DMS153 treated with DMSO at 0.1 percent for 48 hours (cell line): ENCODE data around the gene RNF126.
A peak's percentile ranks its signal among the peaks of the same experiment; 100 is the strongest.
"Not testable (repeated sequence)": the region's sequence is repeated elsewhere in the genome, so short reads cannot be mapped to it uniquely, and the experiment has no call there.

Experiments
- DNase-seq: peaks from one replicate; lab custom pipeline; 2025; ENCODE audit not compliant: unreplicated experiment; lab: John Stamatoyannopoulos, UW

The RNF126 gene

DNA sequence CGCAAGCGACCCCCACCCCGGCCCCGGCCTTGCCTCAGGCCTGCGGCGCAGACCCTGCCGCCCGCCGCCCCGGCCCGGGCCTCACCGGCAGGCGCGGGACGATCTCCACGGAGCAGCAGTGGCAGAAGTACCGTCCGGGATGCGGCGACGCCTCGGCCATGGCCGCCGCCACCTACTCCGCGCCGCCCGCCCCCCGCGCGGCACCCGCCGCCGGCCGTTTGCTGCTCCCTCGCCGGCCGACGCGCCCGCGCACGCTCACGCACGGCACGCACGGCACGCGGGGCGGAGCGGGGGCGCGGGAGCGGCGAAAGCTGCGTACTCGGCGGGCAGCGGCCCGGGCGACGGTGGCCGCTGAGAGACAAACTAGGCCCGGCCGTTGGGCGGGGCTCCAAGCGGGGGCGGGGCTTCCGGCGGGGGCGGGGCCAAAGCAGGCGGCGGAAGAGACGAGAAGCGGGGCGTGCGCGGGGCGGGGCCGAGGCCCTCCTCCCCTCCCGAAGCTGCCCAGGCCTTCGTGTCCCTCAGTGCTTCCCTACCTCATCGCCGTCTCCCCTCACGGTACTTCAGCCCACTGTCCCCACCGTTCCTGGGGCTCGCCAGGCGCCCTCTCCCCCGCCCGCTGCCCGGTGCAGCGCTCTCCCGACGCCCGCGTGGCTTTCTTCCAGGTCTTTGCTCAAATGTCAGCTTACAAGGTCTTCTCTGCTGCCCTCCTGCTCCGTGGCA, at the start of gene RNF126:
RNF126 (minus strand) TSS at position 253 of the 720 bp plus-strand sequence; CDS start at position 160, 93 bp downstream.
- peak; percentile 29 for DNase-seq

DNA sequence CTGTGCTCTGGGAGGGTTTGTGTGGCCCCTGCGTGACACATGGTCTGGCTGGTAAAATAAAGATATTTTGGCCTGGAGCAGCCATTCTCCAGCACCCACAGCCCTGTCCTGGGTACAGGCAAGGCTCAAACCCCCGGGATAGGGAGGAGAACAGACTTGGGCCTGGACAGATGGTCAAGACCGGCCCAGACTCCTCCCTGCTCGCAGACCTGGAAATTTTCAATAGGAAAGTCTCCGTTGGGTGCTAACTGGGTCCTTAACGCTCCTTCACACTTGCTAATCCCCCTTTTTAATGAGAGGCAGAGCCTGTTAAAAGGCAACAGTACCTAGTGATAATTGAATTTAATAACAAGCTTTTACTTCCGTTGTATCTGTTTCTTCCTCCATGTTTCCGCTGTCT, 48.2 kb upstream of the RNF126 start:
- no peak for DNase-seq

DNA sequence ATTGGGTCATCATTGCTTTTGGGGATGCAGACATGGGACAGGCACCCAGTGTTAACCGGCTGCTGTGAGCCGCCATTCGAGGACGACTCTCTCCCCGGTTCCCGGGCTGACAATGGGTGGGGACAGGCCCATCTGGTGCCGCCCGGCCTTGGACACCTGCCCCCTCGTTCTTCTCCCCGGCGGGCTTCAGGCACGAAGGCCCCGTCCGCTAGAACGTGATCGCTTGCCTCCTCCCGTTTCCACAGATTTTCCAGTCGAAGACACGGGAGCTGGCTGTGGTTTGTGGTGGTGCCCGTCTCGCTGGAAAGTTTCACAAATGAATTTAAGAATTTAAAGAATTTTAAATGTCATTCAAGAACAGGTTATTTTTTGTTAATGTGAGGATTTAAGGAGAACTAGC, 47.8 kb upstream of the RNF126 start:
- no peak for DNase-seq

DNA sequence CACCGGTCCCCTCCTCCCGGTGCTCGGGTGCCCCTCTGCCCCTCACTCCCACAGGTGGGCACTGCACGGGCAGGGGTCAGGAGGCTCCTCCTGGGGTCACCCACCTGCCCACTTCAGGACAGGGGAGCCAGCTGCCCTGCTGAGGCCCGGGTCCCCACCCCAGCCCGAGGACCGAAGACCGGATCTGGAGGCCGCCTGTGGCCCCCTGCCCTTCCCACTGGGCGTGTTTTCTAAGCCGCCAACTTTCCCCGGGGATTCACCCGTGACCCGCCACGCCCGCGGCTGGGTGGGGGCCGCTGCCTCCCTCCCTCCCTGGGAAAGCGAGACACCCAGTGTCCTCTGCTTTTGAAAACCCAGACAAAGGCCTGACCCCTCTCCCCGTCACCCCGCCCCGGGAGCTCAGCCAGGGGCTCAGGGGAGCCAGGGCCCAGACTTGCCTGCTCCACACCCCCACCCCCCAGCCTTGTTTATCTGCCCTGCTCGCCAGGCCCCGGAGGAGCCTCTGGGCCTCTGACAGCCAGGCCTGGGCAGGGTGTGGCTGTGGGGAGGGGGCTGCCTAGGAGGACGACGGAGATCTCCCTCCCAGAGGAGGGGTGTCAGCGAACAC, 47.1 kb upstream of the RNF126 start:
- DNase-seq, result no peak

DNA sequence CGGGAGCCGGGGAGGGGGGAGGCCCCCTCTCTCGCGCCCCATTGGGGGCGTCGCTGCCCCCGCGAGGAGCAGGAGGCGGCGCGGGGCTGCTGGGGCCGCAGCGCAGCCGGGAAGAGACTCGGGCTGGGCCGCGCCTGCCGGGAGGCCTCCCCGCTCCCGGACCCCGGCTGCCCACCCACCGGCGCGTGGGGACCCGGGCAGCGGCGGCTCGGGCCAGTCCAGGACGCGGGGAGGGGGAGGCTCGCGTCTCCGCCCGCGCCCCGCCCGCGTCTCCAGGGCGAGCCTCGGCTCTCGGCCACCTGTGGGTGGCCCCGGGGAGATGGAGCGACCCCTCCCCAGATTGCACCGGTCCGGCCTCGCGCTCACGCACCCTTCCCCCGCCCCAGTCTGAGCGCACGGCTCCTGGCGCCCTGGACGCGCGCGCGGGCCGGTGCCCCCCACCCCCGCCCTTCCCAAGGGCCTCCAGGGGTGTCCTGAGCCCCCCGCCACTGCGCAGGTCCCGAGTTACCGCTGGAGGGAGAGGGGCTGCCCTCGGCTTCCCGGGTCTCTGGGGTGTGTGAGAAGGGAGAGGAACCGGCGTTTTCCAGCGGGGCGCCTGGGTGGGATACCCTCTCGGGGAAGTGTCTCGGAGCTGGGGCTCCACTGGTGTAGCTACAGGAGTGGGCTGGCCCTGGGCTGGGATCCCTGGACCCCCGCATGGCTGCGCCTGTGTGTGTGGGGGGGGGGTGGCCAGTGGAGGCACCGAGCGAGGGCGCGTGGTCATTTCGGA, 46.4 kb upstream of the RNF126 start:
- DNase-seq, result no peak

DNA sequence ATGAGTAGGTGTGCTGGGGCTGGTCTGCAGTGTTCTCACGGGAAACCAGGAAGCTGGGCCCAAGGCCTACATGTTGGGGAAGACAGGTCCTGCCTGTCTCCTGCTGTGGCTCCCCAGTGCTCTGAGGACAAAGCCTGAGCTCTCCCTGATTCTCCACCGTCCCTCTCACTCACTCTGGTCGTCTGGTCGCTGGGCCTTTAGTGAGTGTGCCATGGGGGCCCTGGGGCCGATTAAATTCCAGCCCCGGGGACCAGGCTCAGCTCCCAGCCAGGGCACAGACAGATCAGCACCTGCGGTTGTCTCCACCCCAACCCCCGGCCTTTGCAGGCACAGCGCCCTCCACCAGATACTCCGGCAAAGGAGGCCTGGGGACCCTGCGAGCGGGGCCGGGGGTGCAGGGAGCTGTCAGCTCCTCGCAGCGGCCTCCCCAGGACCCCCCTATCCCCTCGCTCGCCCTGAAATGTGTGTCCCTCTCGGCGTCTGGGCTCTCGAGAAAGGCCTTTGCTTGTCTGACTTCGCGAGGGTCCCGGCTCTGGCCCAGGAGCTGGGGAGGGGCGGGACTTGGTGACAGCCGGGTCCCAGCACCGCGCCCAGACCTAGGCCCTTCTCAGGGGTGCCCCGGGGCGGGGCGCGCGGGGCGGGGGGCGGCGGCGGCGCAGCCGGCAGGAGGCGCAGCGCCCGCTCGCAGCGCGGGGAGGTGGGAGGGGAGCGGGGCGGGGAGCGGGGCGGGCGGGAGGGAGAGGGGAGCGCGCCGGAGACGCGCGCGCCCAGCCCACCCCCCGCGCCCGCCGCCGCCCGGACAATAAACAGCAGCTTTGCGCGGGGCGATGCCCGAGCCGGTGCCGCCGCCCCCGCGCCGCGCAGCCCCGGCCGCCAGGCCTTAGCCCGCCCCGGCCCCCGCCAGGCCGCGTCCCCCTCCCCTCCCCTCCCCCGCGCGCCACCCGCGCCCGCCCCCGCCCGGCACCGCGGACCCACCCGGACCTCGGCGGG, 45.4 kb upstream of the RNF126 start, which contains the start of gene PALM:
PALM (plus strand) TSS at position 782 of the 990 bp plus-strand sequence. CDS start 212 bp downstream, outside the sequence.
- no peak for DNase-seq

DNA sequence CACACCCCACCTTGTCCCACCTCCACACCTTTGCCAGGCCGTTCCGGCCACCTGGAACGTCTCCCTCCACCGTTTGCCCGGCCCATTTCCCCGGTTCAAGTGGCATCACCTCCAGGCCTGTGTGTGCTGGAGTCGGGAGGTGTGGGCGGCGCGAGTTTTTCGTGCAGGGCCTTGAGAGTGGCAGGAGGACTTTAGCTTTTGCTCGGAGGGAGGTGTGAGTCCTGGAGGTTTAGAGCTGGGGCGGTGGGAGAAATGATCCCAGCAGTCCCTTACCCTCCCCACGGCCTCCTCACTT, 41.4 kb upstream of the RNF126 start:
- no peak for DNase-seq

DNA sequence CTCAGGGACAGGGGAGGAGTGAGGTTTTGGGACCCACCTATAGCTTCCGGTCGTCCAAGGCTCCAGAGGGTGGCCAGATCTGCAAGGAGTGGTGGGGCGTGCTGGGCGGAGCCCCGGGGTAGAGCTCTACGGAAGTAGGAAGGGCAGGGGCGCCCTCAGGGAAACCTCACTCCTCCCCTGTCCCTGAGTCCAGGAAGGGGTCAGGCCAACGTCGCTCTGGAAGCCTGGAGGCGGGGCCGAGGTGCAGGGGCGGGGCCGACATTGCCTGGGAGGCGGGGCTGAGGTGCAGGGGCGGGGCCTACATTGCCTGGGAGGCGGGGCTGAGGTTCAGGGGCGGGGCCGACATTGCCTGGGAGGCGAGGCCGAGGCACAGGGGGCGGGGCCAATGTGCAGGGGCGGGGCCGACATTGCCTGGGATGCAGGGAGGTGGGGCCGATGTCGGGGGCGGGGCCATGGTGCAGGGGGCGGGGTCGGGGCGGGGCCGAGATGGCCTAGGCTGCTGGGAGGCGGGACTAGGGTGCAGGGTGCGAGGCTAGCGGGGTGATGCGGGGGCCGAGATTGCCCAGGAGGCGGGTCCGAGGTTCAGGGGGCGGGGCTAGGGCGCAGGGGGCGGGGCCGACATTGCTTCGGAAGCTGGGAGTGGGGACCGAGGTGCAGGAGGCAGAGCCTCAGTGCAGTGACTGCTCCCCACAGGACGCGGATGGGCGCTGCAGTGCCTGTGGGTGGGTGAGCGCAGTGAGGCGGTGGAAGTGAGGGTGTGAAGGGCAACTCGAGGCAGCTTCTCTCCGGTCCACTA, 40.8 kb upstream of the RNF126 start:
- no peak for DNase-seq

DNA sequence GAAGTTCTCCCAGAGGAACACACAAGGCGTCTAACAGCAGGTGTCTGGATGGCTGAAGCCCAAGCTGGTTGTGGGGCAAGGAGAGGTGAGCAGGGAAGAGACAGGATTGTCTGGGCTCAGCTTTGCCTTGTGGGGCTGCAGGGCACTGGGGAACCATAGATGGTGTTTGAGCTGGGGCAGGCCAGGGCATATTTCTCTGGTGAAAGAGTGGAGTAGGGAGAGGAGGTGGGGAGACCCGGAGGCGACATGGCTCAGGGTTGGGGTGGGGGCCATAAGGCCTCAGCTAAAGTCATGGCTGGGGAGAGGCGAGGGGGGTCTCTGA, 40.3 kb upstream of the RNF126 start:
- no peak for DNase-seq

DNA sequence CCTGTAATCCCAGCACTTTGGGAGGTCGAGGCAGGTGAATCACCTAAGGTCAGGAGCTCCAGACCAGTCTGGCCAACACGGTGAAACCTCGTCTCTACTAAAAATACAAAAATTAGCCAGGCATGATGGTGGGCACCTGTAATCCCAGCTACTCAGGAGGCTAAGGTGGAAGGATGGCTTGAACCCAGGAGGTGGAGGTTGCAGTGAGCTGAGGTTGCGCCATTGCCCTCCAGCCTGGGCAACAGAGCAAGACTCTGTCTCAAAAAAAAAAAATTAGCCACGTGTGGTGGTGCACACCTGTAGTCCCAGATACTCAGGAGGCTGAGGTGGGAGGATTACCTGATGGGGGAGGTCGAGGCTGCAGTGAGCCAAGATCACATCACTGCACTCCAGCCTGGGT, 39.8 kb upstream of the RNF126 start:
- not testable (repeated sequence) for DNase-seq

DNA sequence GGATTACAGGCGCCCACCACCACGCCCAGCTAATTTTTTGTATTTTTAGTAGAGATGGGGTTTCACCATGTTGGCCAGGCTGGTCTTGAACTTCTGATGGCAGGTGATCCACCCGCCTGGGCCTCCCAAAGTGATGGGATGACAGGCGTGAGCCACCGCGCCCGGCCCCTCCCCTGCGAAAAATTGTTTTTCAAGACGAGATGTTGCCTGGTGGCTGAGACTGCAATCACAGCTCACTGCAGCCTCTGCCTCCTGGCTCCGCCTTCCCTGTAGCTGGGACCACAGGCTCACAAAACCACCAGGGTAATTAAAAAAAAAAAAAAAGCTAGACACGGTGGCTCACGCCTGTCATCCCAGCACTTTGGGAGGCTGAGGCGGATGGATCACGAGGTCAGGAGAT, 36.9 kb upstream of the RNF126 start:
- DNase-seq, result not testable (repeated sequence)

DNA sequence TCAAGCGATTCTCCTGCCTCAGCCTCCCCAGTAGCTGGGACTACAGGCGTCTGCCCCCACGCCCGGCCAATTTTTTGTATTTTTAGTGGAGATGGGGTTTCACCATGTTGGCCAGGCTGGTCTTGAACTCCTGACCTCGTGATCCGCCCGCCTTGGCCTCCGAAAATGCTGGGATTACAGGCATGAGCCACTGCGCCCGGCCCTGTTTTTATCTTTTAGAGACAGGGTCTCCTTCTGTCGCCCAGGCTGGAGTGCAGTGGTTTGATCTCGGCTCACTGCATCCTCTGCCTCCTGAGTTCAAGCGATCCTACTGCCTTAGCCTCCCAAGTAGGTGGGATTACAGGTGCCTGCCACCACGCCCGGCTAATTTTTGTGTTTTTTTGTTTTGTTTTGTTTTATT, 35.5 kb upstream of the RNF126 start:
- not testable (repeated sequence) for DNase-seq

DNA sequence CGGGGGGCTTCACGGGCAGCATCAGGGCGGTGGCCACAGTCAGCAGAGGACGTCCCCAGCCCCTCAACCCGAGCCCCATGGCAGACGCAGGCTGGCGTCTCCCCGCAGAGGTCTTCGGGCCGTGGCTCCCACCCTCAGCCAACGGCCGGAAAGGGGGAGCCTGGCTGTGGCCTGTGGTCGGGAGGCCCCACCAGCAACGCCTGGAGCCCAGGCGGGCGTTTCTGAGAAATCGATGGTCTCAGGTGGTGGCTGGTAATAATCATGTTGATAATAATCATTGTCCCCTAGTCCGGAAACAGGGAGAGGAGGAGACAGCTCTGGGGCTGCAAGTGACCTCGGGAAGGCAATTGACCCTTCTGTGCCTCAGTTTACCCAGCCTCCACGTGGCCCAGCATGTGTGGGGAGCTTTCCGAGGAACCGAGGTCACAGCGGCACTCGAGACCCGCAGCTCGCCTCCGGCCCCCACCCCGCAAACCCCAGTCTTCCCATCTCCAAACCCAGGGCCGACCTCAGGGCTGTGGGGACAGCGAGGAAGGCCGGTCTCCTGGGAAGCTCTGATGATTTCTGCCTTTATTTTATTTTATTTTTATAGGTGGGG, 32.4 kb upstream of the RNF126 start, which contains the start of gene PRSS57:
PRSS57 (minus strand) TSS at position 101 of the 598 bp plus-strand sequence; CDS start at position 79, 22 bp downstream.
- DNase-seq, result no peak

DNA sequence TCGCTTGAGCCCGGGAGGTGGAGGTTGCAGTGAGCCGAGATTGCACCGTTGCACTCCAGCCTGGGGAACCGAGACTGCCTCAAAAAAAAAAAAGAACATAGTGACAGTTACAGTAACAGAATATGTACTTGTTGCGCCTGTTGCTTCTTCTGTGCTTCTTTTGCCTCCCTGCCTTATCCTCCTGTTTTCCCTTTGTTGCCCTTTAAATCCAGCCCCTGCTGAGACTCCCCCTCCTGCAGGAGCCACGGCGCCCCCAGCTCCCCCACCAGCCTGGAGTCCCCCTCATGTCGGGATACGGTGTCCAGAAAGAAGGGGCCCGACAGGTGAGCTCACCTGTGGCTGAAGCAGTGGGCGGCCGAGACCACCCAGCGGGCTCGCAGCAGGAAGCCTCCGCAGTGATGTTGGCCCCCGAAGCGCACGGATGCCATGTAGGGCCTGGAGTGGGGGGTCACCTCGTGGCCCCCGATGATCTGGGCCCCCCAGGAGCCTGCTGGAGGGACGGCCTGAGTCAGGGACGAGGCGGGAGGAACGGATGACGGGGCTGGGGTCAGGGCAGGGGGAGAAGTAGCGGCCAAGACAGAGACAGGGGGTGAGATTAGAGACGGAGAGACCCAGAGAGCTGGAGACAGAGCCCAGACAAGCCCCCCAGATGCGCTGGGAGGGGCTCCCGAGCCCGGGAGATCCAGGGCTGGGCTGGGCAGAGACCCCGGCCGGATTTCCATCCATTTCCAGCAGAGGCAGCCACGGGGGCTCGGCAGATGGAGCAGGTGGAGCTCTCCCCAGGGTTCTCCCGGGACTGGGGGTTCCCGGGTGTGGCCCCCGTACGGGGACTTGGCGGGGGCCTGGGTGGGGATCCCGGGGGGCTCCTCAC, 31.7 kb upstream of the RNF126 start:
- DNase-seq, result no peak

DNA sequence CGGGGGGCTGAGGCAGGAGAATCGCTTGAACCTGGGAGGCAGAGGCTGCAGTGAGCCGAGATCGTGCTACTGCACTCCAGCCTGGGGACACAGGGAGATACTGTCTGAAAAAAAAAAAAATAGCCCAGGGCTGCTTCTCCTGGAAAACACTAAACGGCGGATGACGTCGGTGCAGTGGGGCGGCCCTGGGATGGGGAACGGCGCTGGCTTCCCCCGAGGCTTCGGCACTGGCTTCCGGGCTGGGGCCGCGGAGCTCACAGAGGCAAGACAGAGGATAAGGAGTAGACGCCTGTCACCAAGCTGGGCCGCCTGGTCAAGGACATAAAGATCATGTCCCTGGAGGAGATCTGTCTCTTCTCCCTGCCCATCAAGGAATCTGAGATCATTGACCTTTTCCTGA, 27.2 kb upstream of the RNF126 start:
- DNase-seq, result no peak

DNA sequence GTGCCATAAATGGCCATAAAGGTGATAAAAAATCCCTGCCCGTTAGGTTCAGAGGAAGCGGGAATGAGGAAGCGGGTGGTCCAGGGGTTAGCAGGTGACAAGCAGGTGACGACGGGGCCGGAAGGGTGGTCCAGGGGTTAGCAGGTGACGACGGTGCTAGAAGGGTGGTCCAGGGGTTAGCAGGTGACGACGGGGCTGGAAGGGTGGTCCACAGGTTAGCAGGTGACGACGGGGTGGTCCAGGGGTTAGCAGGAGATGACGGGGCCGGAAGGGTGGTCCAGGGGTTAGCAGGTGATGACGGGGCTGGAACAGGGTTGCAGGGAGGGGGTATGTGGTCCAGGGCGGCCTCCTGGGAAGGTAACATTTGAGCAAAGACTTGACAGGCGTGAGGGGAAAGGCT, 26.0 kb upstream of the RNF126 start:
- no peak for DNase-seq

DNA sequence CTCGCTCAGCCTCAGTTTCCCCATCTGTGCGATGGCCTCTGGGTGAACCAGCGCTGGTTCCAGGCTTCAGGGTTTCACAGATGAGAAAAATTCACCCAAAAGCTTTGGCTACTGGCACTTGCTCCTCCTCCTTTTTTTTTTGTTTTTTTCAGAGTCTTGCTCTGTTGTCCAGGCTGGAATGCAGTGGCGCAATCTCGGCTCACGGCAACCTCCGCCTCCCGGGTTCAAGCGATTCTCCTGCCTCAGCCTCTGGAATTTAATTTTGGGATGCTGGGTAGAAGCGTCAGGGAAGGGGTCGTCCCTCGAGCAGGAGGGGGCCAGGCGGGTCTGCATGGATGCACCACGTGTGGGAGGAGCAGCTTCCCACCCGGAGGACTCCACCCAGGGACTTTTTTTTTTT, 25.2 kb upstream of the RNF126 start:
- DNase-seq, result no peak

DNA sequence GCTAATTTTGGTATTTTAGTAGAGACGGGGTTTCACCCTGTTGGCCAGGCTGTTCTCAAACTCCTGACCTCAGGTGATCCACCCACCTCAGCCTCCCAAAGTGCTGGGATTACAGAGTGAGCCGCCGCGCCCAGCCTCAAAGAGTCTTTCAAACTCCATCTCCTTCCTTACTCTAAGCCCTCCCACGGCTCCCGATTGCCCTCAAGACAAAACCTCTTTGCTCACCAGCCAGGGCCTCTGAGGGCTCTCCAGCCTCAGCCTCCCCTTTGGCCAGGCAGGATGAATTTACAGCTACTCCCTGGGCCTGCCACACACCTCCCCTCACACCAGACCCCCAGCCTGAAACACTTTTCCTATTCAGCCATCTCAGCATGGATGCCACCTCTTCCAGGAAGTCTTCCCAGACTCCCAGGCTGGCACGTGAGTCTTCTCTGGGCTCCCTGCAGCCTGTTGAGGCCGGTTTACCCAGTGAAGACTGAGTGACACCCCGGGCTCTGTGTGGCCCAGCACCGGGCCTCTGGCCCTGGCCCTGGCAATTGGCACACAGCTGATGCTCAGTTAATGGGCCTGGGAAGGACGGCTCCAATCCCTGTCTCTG, 24.7 kb upstream of the RNF126 start:
- DNase-seq, result no peak
